OCI-M1 (cell line): Measurements from ENCODE around the gene RCVRN.

ENCODE experiments used
- DNase-seq: peaks from one replicate; lab custom pipeline; 2025; lab: John Stamatoyannopoulos, UW

RCVRN gene

DNA sequence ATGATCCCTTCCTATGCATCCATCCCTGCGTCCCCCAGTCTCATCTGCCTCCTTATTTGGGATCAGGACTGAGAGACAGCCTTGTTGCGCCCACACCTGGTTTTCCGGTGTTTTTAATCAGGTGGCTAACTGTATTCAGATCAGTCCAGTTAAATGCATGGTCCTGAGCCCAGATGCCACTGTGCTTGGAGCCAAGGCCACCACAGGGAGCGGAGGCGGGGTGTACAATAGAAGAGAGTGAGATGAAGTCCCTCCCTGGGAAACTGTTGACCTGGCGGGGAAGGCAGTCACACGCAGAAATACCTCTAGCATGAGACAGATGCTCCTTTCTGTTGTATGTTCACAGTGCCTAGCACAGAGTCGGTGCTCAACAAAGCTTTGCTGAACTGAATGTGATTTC, 6.3 kb downstream of the RCVRN start:
- no peak for DNase-seq

- DNase-seq: no peak
These were observed 7.6 kb downstream of the RCVRN start for GRCh38 chr17:9897372-9897968.

GRCh38 chr17:9895923-9896322, 9.1 kb downstream of the RCVRN start:
- DNase-seq: no peak

DNA sequence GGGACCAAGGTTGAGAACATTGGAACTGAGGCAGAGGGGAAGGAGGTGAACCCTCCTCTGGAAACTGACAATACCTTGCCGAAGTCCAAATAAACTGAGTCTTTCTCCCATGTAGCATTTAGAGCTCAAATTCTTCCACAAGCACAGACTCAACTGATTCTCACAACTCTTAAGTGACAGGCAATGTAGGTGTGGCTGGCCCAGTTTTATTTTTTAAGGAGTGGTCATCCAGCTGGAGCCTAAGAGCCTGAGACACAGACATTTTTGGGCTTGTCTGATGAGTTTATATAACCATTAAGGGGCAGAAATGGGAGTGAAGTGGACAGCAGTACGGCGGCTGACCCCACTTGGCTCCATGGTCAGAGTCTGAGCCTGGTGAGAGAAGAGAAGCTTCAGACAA, 10.8 kb downstream of the RCVRN start:
- DNase-seq: no peak

GRCh38 chr17:9893411-9894012, 11.6 kb downstream of the RCVRN start:
- no peak for DNase-seq

GRCh38 chr17:9890124-9890523, 14.9 kb downstream of the RCVRN start:
- peak; percentile 4 for DNase-seq

DNA sequence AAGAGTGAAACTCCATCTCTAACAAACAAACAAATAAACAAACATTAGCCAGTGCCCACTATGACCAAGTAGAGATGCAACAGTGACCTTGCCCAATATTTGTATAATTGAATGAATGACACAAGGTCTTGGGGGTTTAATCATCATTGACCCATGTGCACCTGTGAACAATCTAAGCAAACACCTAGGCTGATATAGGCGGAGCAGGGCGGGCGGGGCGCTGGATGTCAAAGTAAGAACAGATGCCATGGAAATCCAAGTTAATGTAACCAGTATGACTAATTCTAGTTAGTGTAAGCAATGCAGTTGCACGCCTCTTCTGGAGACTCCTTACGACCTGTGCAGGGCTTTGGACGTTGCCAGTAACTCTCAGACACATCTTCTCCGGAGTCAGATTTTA, 17.6 kb downstream of the RCVRN start:
- DNase-seq: no peak

- DNase-seq: no peak
These were observed 18.7 kb downstream of the RCVRN start for GRCh38 chr17:9886141-9886930.

- DNase-seq: peak; percentile 0
These were observed 21.6 kb downstream of the RCVRN start for GRCh38 chr17:9883451-9883850.

DNA sequence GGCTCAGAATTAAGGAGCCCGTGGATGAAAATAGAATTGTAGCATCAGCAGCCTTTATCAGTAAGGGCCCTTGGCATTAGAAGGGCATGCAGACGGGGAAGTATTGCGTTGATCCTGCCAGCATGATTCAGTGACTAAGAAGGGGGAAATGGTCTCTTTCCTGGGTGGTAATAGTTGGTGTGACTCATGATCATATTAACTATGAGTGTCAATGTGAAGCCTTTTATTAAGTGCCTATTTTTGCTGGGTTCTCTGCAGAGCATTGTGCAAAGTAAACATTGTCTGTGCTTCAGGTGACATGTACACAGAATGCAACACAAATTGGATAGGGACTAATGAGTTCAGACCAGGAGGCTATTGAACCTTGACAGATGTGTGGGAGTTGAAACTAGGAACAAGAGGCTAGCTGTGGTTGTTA, 24.5 kb downstream of the RCVRN start:
- no peak for DNase-seq

GRCh38 chr17:9878786-9879525, 26.1 kb downstream of the RCVRN start:
- no peak for DNase-seq

- no peak for DNase-seq
These were observed 26.7 kb downstream of the RCVRN start for GRCh38 chr17:9878356-9878755.

DNA sequence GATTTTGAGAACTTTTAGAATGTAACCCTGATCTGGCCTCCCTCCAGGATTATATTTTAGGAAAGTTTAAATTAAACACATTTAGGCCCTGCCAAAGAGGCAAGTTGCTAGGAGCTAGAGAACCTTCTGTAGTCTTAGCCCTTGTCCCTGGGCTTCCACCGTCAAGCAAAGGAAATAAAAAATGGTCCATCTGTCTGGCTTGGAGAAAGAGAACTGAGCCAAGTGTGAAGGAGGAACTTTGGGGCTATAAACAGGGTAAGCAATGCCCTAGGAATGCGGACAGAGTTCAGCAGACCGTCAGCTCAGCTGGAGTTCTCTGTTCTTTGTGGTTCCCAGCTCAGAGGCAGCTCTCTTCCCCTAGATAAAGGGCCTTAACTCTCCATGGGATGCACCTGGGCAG, 29.6 kb downstream of the RCVRN start:
- no peak for DNase-seq

GRCh38 chr17:9874722-9875121, 30.3 kb downstream of the RCVRN start:
- DNase-seq: no peak

DNA sequence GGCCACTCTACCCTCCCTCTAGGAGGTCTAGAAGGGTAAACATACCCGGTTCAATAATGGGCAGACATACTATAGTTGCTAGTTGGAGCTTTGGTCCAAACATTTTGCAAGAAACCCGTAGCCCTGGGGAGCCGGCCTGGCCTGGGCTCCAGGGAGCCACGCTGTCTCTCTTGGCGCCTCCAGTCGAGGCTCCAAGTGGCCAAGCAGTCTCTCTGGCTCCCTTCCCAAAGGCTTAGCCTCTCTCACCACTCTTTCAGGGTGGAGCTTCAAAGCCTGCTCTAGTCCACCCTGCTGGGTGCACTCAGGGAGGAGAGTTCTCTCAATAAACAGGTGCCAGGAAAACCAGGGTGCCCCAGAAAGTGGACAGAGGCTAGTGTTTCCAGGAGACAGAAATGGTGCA, 32.2 kb downstream of the RCVRN start:
- DNase-seq: no peak

GRCh38 chr17:9868552-9868951, 36.5 kb downstream of the RCVRN start:
- DNase-seq: no peak

GRCh38 chr17:9865586-9865985, 39.5 kb downstream of the RCVRN start:
- no peak for DNase-seq

DNA sequence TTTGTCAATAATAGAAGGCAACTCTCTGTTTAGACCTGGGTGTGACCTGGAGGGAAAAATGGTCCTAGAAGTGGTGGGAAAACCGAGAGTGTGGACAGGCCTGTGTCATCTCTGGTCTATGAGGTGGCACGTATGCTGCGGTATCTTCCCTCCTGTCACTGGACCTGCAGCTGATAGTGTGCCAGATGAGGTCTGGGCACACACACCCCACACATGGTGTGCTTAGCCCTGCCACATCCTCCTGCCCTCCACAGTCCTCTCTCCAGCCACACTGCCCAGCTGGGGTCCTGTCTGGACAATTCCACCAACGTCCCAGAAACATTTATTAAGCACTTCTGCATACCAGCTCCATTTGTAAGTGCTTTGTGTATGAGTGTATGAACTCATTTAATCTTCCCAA, 42.1 kb downstream of the RCVRN start:
- DNase-seq: no peak

- DNase-seq: no peak
These were observed 42.9 kb downstream of the RCVRN start for GRCh38 chr17:9862220-9862619.

GRCh38 chr17:9860851-9861250, 44.2 kb downstream of the RCVRN start:
- no peak for DNase-seq

DNA sequence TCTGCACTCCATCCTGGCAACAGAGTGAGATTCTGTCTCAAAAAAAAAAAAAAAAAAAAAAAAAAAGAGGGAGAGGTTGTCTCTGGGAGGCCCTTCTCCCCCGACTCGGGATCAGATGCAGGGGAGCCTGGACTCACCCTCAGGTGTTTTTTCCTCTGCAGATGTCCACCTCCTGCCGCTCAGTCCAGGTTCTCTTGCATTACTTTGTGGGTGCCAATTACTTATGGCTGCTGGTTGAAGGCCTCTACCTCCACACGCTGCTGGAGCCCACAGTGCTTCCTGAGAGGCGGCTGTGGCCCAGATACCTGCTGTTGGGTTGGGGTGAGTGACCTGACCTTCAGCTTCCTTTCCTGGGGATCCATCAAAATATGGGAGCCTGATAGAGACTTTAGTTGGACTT, 45.3 kb downstream of the RCVRN start:
- no peak for DNase-seq

DNA sequence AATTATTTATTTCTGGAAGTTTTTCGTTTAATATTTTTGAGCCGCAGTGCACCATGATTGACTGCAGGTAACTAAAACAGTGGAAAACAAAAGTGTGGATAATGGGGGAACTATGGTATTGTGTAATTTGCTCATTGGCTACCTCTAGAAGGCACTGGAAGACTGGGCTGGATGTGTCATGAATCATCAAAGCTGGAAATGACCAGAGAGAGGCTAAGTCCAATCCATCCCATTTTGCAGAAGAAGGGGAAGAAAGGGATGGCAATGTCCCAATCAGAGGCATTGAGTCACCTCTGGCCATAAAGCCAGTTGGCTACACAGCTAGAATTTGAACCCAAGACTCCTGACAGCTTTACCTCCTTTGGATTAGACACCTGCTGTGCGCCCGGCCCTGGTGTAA, 50.0 kb downstream of the RCVRN start:
- no peak for DNase-seq

- DNase-seq: no peak
These were observed 50.8 kb downstream of the RCVRN start for GRCh38 chr17:9854255-9854654.
